Lung (tissue), 12 donors: ENCODE results near the gene TRANK1. TPM values are rescaled to one million over a fixed set of nuclear protein-coding genes. Genes with fewer than 3 reads are reported as not detected.

ENCODE experiments used
- ATAC-seq: fragments of 200-7000 bp; cut with Tn5 transposase; one replicate; pipeline ENCODE4 v1.9.1; 2020; ENCODE audit warnings: moderate number of reproducible peaks; ENCODE audit not compliant: insufficient read depth, low FRiP score
- DNase-seq, 3 donors: peaks; one replicate each; pipeline ENCODE4 v3.0.0-alpha.2; 2013 to 2017
- H3K27ac ChIP-seq, 2 donors: one replicate each; pipeline ENCODE4 v1.5.1; 2013; ENCODE audit warnings: mild to moderate bottlenecking in 2 of 2, moderate library complexity in 2 of 2, control low read depth in 1 of 2, inconsistent platforms in 1 of 2, low read depth in 1 of 2, low read length in 1 of 2
- H3K27me3 ChIP-seq, 3 donors: one replicate each; pipeline ENCODE4 v1.5.1; 2013; ENCODE audit warnings: low read length in 2 of 3; ENCODE audit not compliant: control insufficient read depth in 3 of 3, insufficient read depth in 3 of 3
- H3K36me3 ChIP-seq, 4 donors: one replicate each; pipeline ENCODE4 v1.5.1; 2013; ENCODE audit warnings: low read length in 4 of 4, mild to moderate bottlenecking in 1 of 4, moderate library complexity in 1 of 4; ENCODE audit not compliant: control insufficient read depth in 4 of 4, insufficient read depth in 4 of 4
- H3K4me1 ChIP-seq, 5 donors: one replicate each; pipeline ENCODE4 v1.5.1; 2013; ENCODE audit warnings: low read length in 5 of 5, mild to moderate bottlenecking in 2 of 5, moderate library complexity in 1 of 5; ENCODE audit not compliant: control insufficient read depth in 5 of 5, insufficient read depth in 5 of 5
- H3K4me3 ChIP-seq: one replicate; pipeline ENCODE4 v1.5.1; 2013; ENCODE audit warnings: mild to moderate bottlenecking, control low read depth, moderate library complexity
- H3K9ac ChIP-seq, 2 donors: one replicate each; pipeline ENCODE4 v1.5.1; 2013; ENCODE audit warnings: low read length in 2 of 2, control low read depth in 1 of 2; ENCODE audit not compliant: insufficient read depth in 1 of 2
- H3K9me3 ChIP-seq, 4 donors: one replicate each; pipeline ENCODE4 v1.5.1; 2013; ENCODE audit warnings: low read length in 3 of 4, mild to moderate bottlenecking in 1 of 4, moderate library complexity in 1 of 4; ENCODE audit not compliant: control insufficient read depth in 4 of 4, insufficient read depth in 3 of 4
- CTCF ChIP-seq: IDR thresholded peaks from 2 replicates; pipeline ENCODE4 v1.5.1; 2012; ENCODE audit warnings: mild to moderate bottlenecking; ENCODE audit errors: control extremely low read depth, extremely low read depth
- WGBS, 2 donors: extraction: QIAGEN DNeasy Blood & Tissue Kit; methylation state at CpG; one replicate each; pipeline ENCODE4 v1.1.7; 2013; 5-methylcytosine and 5-hydroxymethylcytosine counted together
- polyA plus RNA-seq, 2 donors: library from polyadenylated mRNA; stranded (reverse); fragments of 200-250 nt; gene quantifications; one replicate each; pipeline ENCODE4 v1.2.1, GENCODE V29; 2013
- total RNA-seq, 2 donors: library from RNA; depleted of rRNA in 1 of 2; stranded (reverse); fragments of >200 nt in 1 of 2; gene quantifications; one replicate each; pipeline ENCODE4 v1.2.1, GENCODE V29; 2014 to 2021
- donor health status: control.
- donor health status: control.
- donor health status: Bipolar disorder and iron deficiency.
- donor health status: healthy.
- donor health status: DM: yes; HTN: yes; CAD: no.

TRANK1 gene
- total and polyA plus RNA-seq, 4 donors: 4.3 to 34.3 (median 15.1) TPM

- no peak overlapping the region for H3K4me3 ChIP-seq
- WGBS, 2 donors: 74 to 82% methylated on average over 4 of the region's 4 CpGs
- no peaks in the 10 kb centered on the region for H3K27me3 ChIP-seq
- no peak overlapping the region for H3K27ac ChIP-seq
- peaks cover 0 to 8% (median 3%) of the 10 kb centered on the region in 4 donors for H3K9me3 ChIP-seq
- no peak for TF ChIP-seq CTCF
- ATAC-seq (no peak), DNase-seq (no peak)
- peaks cover 23 to 34% (median 31%) of the 10 kb centered on the region in 4 donors for H3K36me3 ChIP-seq
- H3K9ac ChIP-seq: no peak overlapping the region
- H3K4me1 ChIP-seq: no peaks in the 10 kb centered on the region
Measured at GRCh38 chr3:36843065-36844051, 101.5 kb downstream of the TRANK1 start.

- Histone ChIP-seq H3K27ac (no peak overlapping the region), H3K36me3 (peaks cover 23 to 42% (median 32%) of the 10 kb centered on the region in 4 donors), H3K9me3 (peaks cover 0 to 8% (median 3%) of the 10 kb centered on the region in 4 donors), H3K4me3 (no peak overlapping the region), H3K9ac (no peak overlapping the region), H3K4me1 (no peaks in the 10 kb centered on the region), H3K27me3 (no peaks in the 10 kb centered on the region)
- ATAC-seq (no peak), DNase-seq (no peak)
- no peak for TF ChIP-seq CTCF
- 90 to 93% methylated on average over 5 of the region's 5 CpGs for WGBS, 2 donors
Measured at GRCh38 chr3:36842275-36842674, 102.6 kb downstream of the TRANK1 start.

GRCh38 chr3:36840453-36840921 is 104.4 kb downstream of the TRANK1 start:
- TF ChIP-seq CTCF: no peak
- H3K27ac ChIP-seq: no peak overlapping the region
- ATAC-seq: no peak
- no peaks in the 10 kb centered on the region for H3K4me1 ChIP-seq
- peaks cover 15 to 37% (median 25%) of the 10 kb centered on the region in 4 donors for H3K36me3 ChIP-seq
- no peak for DNase-seq
- H3K27me3 ChIP-seq: no peaks in the 10 kb centered on the region
- H3K9ac ChIP-seq: no peak overlapping the region
- H3K9me3 ChIP-seq: peaks cover 0 to 8% (median 3%) of the 10 kb centered on the region in 4 donors
- H3K4me3 ChIP-seq: no peak overlapping the region
- WGBS, 2 donors: 87 to 98% methylated on average over 5 of the region's 5 CpGs
